Neural progenitor cell (in vitro differentiated cells): Measurements from ENCODE around the gene IFT172.

Source experiments
- CTCF ChIP-seq: fragments of 200-600 bp; sonication (generic); IDR thresholded peaks from 2 replicates; pipeline ENCODE4 v1.5.1; 2017; ENCODE audit warnings: antibody characterized with exemption, mild to moderate bottlenecking
- EZH2 ChIP-seq: fragments of 200-600 bp; sonication (generic); IDR thresholded peaks from 2 replicates; pipeline ENCODE4 v1.6.1; 2017; ENCODE audit warnings: antibody characterized with exemption, mild to moderate bottlenecking, moderate library complexity
- EZH2phosphoT487 ChIP-seq: fragments of 200-600 bp; sonication (generic); IDR thresholded peaks from 2 replicates; pipeline ENCODE4 v1.6.1; 2017; ENCODE audit warnings: antibody characterized with exemption

GRCh38 chr2:27489118-27489497 is 435 bp downstream of the IFT172 start:
- TF ChIP-seq CTCF (no peak), EZH2 (no peak), EZH2phosphoT487 (no peak)
